Panc1 (cell line): ENCODE data around the gene HSPB7. TPM values are rescaled to one million over a fixed set of nuclear protein-coding genes. Genes with fewer than 3 reads are reported as not detected.
"Not testable (repeated sequence)": the region's sequence is repeated elsewhere in the genome, so short reads cannot be mapped to it uniquely, and the experiment has no call there.

ENCODE experiments used
- ATAC-seq: fragments of 200-7000 bp; cut with Tn5 transposase; 2 replicates; pipeline ENCODE4 v1.9.1; 2020; ENCODE audit warnings: mild to moderate bottlenecking, moderate library complexity
- BruUV-seq: library from RNA; stranded (reverse); fragments of 400-500 nt; replicated peaks from 2 replicates; lab custom pipeline; 2021; lab: Mats Ljungman, UMichigan
- CTCF ChIA-PET: fragments of 300-600 bp; sonication (Branson Sonifier 250); formaldehyde crosslinking; loops from one replicate; lab custom pipeline; 2022; ENCODE audit warnings: antibody characterized with exemption; lab: Charles Lee
- POLR2A ChIA-PET: fragments of 300-600 bp; sonication (Branson Sonifier 250); formaldehyde crosslinking; loops from one replicate; lab custom pipeline; 2022; ENCODE audit warnings: antibody characterized with exemption; lab: Charles Lee
- DNase-seq: peaks from one replicate; pipeline ENCODE4 v3.0.0-alpha.2; 2010; ENCODE audit warnings: low read depth, low spot score
- H3K27ac ChIP-seq: 2 replicates; pipeline ENCODE4 v1.5.1; 2011; ENCODE audit warnings: mild to moderate bottlenecking, low read length, inconsistent platforms
- H3K27me3 ChIP-seq: fragments of 200-500 bp; sonication (Bioruptor generic); 2 replicates; pipeline ENCODE4 v1.6.0; 2014; ENCODE audit warnings: low read length, inconsistent platforms; ENCODE audit not compliant: control insufficient read depth, insufficient read depth
- H3K36me3 ChIP-seq: fragments of 200-500 bp; sonication (Bioruptor generic); 2 replicates; pipeline ENCODE4 v1.5.1; 2014; ENCODE audit warnings: inconsistent platforms, mild to moderate bottlenecking, low read length, moderate library complexity; ENCODE audit not compliant: control insufficient read depth, insufficient read depth
- H3K4me1 ChIP-seq: 2 replicates; pipeline ENCODE4 v1.5.1; 2011; ENCODE audit warnings: inconsistent platforms, mild to moderate bottlenecking, low read length, moderate library complexity; ENCODE audit not compliant: control insufficient read depth, insufficient read depth
- H3K4me3 ChIP-seq, 2 experiments: 2 replicates each; pipeline ENCODE4 v1.5.1; 2011 to 2012; ENCODE audit warnings: low read depth in 2 of 2, low read length in 2 of 2, mild to moderate bottlenecking in 2 of 2, inconsistent platforms in 1 of 2, moderate library complexity in 1 of 2
- H3K9me3 ChIP-seq: fragments of 200-500 bp; sonication (Bioruptor generic); 2 replicates; pipeline ENCODE4 v1.5.1; 2014; ENCODE audit warnings: low read depth, mild to moderate bottlenecking, inconsistent platforms, low read length, moderate library complexity; ENCODE audit not compliant: control insufficient read depth, insufficient read depth
- CTCF ChIP-seq: fragments of 450-650 bp; IDR thresholded peaks from 2 replicates; pipeline ENCODE4 v1.5.1; 2017; ENCODE audit warnings: mild to moderate bottlenecking
- POLR2AphosphoS5 ChIP-seq: IDR thresholded peaks from 2 replicates; pipeline ENCODE4 v1.6.1; 2012; ENCODE audit warnings: mild to moderate bottlenecking, low read depth, low read length, moderate library complexity
- SIN3A ChIP-seq: IDR thresholded peaks from 2 replicates; pipeline ENCODE4 v1.6.1; 2012; ENCODE audit warnings: low read depth, mild to moderate bottlenecking, low read length, moderate library complexity, borderline replicate concordance; ENCODE audit not compliant: insufficient read depth
- TCF7L2 ChIP-seq: IDR thresholded peaks from 2 replicates; pipeline ENCODE4 v1.6.1; 2011; ENCODE audit warnings: mild to moderate bottlenecking, low read depth, low read length, inconsistent platforms
- in situ Hi-C: cut with HindIII; loops from 2 replicates; pipeline ENCODE4 v1.10.0; 2016; ENCODE audit warnings: low sequenced_read_pairs, low pct_unique_long_range_greater_than_20kb
- intact Hi-C: fragments of 100-400 bp; cut with micrococcal nuclease; formaldehyde crosslinking; loops from one replicate; pipeline ENCODE4 v1.10.0; 2022; ENCODE audit not compliant: unreplicated experiment
- total RNA-seq: library from RNA; stranded (reverse); gene quantifications from one replicate; pipeline ENCODE4 v1.2.1, GENCODE V29; 2021; ENCODE audit not compliant: unreplicated experiment
- TF ChIP-seq, protein P1 (sequence below), 2 experiments: IDR thresholded peaks; 2 replicates each; pipeline ENCODE4 v1.6.1; 2011 to 2012; ENCODE audit warnings: low read depth in 2 of 2, control low read depth in 1 of 2, low read length in 1 of 2, mild to moderate bottlenecking in 1 of 2, moderate library complexity in 1 of 2; ENCODE audit not compliant: insufficient read depth in 1 of 2

HSPB7 gene
- total RNA-seq, 1 experiment from 2014 or later, result 0.10 TPM

- in situ Hi-C loops (no loop called here), intact Hi-C loops (no loop called here)
- CTCF ChIA-PET, result no interaction called here
- POLR2A ChIA-PET, result no interaction called here
- Histone ChIP-seq H3K27me3 (no peaks in the 10 kb centered on the region), H3K36me3 (no peaks in the 10 kb centered on the region), H3K27ac (no peak overlapping the region), H3K4me3 (no peak overlapping the region), H3K9me3 (peaks cover 9% of the 10 kb centered on the region; the same call in 1 of the 2 replicates), H3K4me1 (peaks cover 1% of the 10 kb centered on the region)
- BruUV-seq, result no TSS peak
- no peak for ATAC-seq
- no peak for TF ChIP-seq CTCF
- TF ChIP-seq, protein P1, sequence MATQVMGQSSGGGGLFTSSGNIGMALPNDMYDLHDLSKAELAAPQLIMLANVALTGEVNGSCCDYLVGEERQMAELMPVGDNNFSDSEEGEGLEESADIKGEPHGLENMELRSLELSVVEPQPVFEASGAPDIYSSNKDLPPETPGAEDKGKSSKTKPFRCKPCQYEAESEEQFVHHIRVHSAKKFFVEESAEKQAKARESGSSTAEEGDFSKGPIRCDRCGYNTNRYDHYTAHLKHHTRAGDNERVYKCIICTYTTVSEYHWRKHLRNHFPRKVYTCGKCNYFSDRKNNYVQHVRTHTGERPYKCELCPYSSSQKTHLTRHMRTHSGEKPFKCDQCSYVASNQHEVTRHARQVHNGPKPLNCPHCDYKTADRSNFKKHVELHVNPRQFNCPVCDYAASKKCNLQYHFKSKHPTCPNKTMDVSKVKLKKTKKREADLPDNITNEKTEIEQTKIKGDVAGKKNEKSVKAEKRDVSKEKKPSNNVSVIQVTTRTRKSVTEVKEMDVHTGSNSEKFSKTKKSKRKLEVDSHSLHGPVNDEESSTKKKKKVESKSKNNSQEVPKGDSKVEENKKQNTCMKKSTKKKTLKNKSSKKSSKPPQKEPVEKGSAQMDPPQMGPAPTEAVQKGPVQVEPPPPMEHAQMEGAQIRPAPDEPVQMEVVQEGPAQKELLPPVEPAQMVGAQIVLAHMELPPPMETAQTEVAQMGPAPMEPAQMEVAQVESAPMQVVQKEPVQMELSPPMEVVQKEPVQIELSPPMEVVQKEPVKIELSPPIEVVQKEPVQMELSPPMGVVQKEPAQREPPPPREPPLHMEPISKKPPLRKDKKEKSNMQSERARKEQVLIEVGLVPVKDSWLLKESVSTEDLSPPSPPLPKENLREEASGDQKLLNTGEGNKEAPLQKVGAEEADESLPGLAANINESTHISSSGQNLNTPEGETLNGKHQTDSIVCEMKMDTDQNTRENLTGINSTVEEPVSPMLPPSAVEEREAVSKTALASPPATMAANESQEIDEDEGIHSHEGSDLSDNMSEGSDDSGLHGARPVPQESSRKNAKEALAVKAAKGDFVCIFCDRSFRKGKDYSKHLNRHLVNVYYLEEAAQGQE (IDR thresholded peaks at IDR 0.05; ENCODE audit: insufficient read depth in 1 of 2, low read depth in 2 of 2, low read length in 1 of 2), result peak in 1 of 2 experiments; percentile 60; a peak in 1 of 4 replicates
- no peak for DNase-seq
Observed at GRCh38 chr1:15981679-15982078, 36.2 kb downstream of the HSPB7 start.

GRCh38 chr1:15977947-15978346 is 39.9 kb downstream of the HSPB7 start:
- BruUV-seq, H3K4me1 ChIP-seq, H3K27ac ChIP-seq, ATAC-seq, H3K9me3 ChIP-seq, H3K4me3 ChIP-seq, H3K36me3 ChIP-seq, in situ Hi-C loops, intact Hi-C loops, DNase-seq, H3K27me3 ChIP-seq: not testable (repeated sequence)
- ChIA-PET POLR2A (interaction anchor here (0.6 kb wide), 1 partner anchor 19 kb away, joined by 5 read pairs; no protein-coding TSS in a partner anchor), CTCF (interaction anchor here (0.7 kb wide), 1 partner anchor 17 kb away, joined by 14 read pairs; no protein-coding TSS in a partner anchor)

DNA sequence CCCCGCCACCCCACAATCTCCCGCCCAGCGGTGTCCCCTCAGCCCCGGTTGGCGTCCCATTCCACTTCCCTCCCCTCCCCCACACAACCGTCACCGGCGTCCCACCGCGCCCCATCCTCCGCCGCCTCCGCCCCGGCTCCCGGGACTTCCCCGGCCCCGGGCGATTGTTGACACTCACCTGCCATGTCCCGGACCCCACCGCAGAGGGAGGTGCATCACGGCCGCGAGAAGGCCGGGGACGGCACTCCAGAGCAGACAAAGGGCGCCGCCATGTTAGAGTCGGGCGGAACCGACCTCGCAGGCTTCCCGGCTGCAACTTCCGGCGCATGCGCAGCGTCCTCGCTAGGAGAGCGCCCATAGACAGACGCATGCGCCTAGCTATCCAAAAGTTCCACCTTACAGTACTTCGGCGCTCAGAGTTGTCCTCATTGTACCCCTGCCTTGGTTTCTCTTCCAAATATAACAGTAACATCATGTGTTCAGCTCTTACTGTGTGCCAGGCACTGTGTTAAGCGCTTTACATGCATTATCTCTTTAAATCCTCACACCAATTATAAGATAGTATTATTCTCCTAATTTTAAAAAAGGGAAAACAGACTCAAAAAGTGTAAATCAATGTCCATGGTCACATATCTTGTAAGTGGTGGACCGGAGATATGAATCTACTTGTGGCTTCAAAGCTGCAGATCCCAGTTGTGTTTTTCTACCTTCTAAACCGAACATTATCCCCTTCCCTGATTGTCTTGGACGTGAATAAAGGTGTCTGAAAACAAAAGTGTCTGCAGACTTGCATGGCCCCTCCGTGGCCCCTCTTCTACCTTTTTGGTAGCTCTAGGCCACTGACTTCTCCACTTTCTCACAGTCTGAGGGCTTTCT is 41.8 kb downstream of the HSPB7 start, which contains the start of gene ZBTB17:
Gene ZBTB17, minus strand, starts transcription at position 297 of the 876 bp plus-strand sequence. CDS start 27,606 bp downstream, outside the sequence.
- DNase-seq (peak; percentile 67), ATAC-seq (peak; percentile 98)
- Histone ChIP-seq H3K27ac (peak within 1 kb of the TSS; percentile 82), H3K4me3 (peak within 1 kb of the TSS; percentile 62 to 63), H3K36me3 (no peaks in the 10 kb centered on the region), H3K9me3 (no peaks in the 10 kb centered on the region), H3K27me3 (no peaks in the 10 kb centered on the region), H3K4me1 (peaks cover 10% of the 10 kb centered on the region)
- CTCF ChIA-PET, result no interaction called here
- TF ChIP-seq POLR2AphosphoS5 (peak; percentile 81), TCF7L2 (no peak), CTCF (no peak), SIN3A (peak; percentile 96)
- TF ChIP-seq, protein P1 (IDR thresholded peaks at IDR 0.05; ENCODE audit: insufficient read depth in 1 of 2, low read depth in 2 of 2, low read length in 1 of 2), result no peak
- intact Hi-C loops (no loop called here), in situ Hi-C loops (no loop called here)
- POLR2A ChIA-PET, result no interaction called here
- BruUV-seq, result no TSS peak
